Central memory CD4-positive, alpha-beta T cell (primary cell): ENCODE measurements around the gene ZNF197.
A peak's percentile ranks its signal among the peaks of the same experiment; 100 is the strongest.
"Not testable (repeated sequence)": the region's sequence is repeated elsewhere in the genome, so short reads cannot be mapped to it uniquely, and the experiment has no call there.

Experiments
- DNase-seq: peaks from one replicate; pipeline ENCODE4 v3.0.0; 2022
- total RNA-seq, 3 experiments: gene quantifications; one replicate each; lab custom pipeline; 2026; lab: John Stamatoyannopoulos, UW

Gene ZNF197
- 17.9 to 38.3 (median 19.2) reads per million in 3 experiments for total RNA-seq

DNA sequence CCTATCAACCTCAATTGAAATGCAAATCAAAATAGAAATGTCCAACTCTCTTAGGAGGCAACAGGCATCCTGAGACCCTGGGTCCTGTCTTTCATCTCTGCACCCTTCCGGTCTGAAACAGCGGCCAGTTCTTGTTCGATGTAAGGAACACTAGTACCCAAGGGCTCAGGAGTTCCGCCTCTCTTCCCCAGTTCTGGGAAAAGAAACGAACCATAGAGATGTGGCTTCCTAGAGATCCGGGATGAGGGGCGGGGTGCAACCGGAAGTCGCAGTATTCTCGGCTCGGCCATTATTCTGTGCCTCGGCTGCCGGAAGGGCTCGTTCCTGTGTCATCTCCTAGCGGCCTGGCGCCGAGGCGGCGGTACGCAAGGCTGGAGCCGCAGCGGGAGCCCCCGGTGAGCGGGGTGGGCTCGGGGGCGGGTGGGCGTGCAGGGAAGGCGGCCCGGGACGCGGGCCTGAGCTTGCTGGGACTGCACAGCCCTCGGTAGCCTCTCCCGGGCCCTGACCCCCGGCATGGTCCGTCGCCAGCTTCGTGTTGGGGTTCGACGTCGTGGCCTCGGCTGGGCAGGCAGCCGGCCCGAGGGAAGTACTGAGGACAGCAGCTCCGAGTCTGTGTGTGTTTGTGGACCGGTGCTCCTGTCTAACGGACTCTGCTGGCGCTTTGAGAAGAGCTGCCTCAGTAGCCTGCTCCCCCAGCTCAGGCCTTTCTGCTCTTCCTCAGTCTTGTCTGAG is at the start of gene ZNF197:
Gene ZNF197, plus strand, starts transcription at position 288 of the 732 bp plus-strand sequence. CDS start 4,119 bp downstream, outside the sequence.
- DNase-seq: peak; percentile 15

DNA sequence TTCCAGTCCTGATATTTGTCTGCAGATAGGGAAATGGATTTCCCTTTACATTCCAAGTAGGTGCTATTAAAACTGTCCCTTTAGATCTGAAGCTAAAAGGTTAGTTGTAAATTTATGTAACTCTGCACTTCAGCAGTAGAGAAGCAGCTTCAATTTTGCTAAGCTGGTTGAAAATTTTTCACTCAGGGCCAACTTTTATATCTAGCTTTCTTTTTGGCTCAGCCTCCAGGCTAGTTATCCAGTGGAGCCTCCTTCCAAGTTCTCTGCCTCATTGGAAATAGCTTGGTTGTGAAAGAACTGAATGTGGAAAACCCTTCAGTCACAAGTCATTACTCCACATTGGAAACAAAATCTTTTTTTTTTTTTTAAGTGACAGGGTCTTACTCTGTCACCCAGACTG is 48.2 kb upstream of the ZNF197 start:
- DNase-seq: no peak

DNA sequence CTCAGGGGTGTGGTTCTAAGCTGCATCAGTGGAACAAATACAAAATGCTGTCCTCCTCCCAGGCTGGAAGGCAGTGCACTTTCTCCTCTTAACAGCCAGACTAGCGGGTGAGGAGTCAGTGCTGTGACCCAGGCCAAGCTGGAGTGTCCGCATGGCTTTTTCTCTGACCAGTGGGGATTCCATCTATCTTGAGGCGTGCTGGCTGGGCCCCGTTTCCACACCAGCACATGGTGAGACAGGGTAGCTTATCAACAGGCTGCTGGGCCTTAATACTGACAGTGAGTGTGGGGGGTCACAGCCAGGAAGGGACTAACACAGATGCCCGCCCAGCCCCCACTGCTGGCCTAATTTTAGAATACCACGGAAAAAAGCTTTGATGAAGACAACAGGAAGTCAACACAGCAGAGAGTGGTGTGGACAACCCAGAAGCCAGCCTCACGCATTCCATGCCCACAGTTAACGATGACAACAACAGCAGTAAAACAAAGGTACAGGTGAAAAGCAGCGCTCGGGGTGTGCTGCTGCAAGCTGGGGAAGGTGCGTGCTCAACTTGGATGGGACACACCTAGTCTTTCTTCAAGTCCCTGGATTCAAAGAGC is 47.4 kb upstream of the ZNF197 start:
- not testable (repeated sequence) for DNase-seq

DNA sequence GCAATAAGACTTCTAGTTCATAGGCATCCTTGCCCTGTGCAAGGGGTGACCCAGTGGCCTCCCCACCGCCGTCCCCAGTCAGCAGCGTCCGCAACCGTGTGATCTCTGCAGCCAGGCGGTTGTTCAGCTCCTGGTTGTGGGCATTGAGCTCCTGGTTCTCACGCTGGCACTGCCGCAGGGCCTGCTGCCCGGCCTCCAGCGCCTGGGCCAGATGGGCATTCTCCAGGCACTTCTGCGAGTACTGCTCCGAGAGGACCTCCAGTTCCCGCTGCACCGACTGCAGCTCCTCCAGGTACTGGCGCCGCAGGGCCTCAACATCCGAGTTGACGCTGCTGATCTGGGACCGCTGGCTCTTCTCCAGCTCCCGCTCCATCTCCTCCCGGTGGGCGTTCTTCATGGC is 46.5 kb upstream of the ZNF197 start:
- DNase-seq: not testable (repeated sequence)

DNA sequence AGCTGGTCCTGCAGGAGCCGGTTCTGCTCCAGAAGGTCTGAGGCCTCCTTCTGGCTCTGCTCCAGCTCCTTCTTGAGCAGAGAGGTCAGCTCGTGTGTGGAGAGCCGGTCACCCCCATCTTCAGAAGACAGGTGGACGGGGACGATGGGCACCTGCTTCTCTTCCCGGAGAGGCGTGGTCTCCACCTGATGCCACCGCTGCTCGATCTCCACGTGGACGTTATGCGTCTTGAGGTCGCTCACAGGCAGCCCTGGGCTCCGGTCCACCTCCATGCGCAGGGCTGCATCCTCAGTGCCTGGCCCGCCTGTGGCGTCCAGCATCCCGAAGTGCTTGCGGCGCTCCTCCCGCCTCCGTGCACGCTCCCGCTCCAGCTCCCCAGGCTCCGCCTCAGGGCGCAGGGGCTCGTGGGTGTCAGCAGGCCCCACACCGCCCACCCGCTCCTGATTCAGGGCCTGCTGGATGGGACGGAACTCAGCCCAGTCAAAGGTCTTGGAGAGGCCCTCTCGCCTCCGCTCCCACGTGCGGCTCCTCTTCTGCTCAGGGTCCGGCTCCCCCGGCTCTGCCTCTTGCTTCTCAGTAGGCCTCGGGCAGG is 45.8 kb upstream of the ZNF197 start:
- not testable (repeated sequence) for DNase-seq

DNA sequence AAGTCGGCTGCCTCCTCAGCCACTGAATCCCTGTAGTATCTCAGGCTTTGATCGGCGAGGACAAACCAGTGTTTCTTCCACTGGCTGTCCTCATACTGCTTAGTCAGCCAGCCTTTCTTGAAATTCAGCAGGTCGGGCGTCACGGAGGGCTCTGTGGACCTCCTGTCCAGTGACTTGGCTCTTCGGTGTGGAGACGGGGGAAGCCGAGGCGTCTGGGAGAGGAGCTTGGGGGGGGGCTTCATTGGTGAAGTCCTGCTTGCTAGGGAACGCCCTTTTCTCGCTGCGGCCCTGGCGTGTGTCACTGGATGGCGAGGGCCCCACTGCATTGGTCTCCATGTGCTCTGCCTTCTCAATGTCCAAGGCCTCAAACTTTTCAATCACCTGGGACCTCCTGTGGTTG is 45.1 kb upstream of the ZNF197 start:
- DNase-seq: not testable (repeated sequence)

DNA sequence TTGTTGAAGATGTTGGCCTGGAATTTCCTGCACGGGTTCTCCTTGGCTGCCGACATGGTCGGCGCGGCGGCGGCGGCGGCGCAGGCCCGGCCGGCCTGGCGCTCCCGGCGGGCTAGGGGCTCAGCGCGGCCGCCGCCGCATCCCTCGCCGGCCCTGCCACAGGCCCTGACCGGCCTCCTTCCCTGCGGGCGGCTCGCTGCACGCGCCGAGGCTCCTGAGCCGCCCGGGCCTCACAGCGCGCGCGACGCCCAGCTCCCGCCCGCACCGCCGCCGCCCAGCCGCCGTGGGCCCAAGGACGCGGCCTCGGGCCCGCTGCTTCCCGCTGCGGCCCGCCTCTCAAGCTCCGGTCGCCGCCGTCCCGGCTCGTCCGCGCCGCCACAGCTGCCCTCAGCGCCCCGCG is 43.9 kb upstream of the ZNF197 start:
- not testable (repeated sequence) for DNase-seq

DNA sequence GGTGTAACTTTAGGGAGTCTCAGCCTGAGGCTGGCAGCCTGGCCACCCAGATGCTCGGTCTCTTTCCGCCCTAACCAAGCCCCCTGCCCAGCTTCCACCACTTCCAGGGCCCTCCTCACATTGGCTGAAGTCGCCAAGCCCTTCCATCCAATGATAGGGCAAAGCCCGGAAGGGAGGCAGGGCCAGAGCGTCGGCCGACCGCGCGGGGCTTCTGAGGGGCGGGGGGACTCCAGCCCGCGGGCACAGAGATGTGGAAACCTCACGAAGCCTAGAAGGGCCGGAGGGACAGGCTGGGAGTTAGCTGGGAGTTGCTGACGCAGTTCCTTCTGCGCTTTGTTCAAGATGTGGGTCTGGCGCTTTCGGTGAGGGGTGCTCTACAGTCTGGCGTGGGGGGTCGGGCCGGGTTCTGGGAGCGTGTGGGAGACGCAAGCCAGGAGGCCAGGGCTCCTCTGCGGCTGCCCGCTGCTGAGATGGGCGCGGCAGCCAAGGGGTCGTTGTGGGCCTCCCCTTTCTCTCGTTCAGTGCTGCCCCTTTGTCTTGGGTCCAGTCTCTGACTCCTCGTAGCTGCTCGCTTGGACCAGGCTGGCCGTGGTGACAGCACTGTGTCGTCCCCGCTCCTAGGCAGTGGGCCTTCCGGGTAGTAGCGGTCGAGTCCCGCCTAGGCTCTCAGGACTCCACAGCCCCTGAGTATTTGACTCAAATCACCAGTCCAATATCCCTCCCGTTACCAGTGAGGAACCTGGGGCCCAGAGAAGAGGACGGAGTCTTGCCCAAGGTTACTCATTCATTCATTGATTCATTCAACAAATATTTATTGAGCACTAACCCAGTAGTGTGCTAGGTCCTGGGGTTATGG is 40.0 kb upstream of the ZNF197 start, which contains the start of gene ZNF660:
Gene ZNF660, plus strand, starts transcription at position 319 of the 856 bp plus-strand sequence. CDS start 9,230 bp downstream, outside the sequence.
- DNase-seq: no peak

DNA sequence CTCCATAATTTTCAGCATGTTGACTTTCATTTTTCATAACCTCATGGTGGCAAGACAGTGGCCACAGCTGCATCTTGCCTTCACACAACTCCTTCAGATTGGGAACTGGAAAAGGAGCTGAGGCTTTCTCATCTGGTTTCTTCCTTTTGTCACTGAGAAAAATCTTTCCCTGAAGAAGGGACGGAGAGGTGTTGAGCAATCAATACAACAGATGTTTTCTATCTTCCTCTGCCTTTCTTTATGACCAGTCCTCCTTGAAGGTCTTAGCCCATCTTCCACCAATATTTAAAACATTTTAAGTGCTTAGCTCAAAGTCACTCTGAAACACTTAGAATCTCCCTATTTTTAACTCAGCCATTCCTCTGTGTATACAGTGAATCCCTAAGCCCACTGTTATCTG is 28.2 kb upstream of the ZNF197 start:
- no peak for DNase-seq

DNA sequence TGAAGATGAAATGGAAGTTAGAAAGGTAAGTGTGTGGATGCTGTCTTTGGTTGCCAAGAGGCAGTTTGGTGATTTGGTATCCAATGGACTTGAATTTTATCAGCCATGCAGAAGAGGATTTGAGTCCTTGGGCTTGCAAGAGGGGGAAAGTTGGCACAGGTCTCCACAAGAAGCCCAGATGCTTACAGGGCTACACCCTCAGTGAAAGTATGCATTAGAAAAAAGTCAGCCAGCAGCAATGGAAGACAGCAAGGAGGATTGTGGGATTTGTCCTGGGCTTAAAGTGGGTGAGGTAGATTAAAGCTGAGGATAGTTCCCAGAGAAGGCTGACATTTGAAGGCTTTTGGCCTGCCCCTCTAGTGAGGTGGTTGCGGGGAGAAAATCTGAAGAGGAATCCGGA is 23.1 kb upstream of the ZNF197 start:
- DNase-seq: no peak

DNA sequence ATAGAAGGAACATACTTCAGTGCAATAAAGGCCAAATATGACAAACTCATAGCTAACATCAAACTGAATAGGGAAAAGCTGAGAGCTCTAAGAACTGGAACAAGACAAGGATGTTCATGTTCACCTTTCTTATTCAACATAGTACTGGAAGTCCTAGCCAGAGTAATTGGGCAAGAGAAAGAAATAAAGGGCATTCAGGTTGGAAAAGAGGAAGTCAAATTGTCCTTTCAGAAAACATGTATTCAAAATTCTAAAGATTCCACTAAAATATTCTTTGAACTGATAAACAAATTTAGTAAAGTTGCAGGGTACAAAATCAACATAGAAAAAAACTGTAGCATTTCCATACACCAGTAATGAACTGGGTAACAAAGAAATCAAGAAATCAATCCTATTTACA is 12.2 kb upstream of the ZNF197 start:
- no peak for DNase-seq

DNA sequence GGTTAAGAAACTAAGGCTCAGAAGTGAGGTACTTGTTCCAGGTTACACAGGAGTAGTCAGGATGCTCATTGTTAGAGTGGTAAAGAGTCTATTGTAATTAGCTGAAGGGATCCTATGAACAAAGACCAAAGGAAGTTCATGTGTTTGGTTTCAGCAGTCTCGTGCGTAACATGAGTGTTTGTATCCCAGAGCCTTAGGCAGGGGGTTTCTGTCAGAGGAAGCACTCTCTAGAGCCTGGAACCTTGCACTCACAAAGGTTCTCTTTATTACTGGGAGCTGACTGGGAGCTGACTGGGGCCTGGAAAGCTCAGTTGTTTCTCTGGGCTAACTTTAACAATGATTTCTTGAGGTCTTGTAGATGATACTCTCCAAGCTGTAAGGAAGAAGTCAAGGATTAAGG is 3.9 kb downstream of the ZNF197 start:
- no peak for DNase-seq

DNA sequence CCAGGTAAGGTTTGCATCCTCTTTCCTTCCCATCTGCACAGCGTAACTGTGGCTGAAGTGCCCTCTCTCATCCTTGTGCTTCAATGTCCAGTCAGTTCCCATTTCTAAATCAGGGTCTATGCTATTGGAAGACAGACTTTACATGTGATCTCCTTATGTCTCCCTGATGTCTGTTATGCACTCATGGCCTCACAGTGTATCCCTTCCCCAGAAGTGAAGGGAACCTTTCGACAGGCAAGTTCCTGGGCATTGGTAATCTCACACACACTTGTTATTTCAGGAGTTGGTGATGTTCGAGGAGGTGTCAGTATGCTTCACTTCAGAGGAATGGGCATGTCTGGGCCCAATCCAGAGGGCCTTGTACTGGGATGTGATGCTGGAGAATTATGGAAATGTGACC is 7.4 kb downstream of the ZNF197 start:
- no peak for DNase-seq

DNA sequence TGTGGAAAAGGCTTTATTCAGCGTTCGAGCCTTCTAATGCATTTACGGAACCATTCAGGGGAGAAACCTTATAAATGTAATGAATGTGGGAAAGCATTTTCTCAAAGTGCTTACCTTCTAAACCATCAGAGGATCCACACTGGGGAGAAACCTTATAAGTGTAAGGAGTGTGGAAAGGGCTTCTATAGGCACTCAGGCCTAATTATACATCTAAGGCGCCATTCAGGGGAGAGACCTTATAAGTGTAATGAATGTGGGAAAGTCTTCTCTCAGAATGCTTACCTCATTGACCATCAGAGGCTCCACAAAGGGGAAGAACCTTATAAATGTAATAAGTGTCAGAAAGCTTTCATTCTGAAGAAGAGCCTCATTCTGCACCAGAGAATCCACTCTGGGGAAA is 17.5 kb downstream of the ZNF197 start:
- no peak for DNase-seq

DNA sequence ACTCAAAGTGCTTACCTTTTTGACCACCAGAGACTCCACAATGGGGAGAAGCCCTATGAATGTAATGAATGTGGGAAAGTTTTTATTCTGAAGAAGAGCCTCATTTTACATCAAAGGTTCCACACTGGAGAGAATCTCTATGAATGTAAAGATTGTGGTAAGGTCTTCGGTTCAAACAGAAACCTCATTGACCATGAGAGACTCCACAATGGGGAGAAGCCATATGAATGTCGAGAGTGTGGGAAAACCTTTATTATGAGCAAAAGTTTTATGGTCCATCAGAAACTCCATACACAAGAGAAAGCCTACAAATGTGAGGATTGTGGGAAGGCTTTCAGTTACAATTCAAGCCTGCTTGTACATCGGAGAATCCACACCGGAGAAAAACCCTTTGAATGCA is 18.2 kb downstream of the ZNF197 start:
- DNase-seq: no peak

DNA sequence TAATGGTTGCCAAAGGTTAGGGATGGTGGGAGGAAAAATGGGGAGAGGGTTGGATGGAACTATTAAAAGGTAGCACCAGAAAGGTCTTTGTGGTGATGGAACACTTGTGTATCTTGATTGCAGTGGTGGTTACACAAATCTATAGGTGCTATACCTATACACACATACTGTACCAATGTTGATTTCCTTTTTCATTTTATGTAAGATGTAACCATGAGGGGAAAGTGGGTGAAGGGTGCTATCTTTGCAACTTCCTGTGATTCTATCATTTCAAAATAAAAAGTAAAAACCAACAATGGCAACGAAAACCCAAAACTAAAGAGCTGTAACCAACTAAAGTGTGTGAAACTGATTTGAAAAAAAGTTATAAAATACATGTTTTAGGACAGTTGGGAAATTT is 22.9 kb downstream of the ZNF197 start:
- DNase-seq: no peak

DNA sequence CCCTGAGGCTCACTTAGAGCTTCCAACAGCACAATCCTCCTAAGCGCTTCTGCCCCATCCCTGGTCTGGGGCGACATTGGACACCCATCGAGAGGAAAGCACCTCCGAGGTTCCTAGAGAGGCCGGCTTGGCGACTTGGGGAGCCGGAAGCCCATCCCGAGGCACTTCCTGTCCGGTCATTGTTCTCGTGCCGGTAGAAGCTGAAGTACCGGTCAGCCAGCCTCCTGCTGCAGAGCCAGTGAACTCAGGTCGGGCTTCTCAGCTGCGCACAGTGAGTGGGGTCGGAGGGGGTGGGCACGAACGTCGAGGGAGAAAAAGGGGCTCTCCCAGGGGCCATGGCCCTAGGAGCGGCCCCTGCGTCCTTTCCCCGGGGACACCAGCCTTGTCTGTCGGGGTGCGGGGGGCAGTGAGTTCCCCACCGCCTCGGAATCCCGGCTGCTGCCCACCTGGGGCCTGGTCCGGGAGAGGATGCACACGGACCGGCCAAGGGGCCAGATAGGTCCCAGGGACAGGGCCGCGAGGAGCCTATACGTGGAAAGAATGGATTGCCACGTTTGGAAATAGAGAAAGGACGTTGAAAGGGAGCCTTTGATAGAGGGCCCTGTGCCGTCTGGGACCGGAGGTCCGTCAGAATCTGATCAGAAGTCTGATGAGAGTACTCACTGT is 23.9 kb downstream of the ZNF197 start, which contains the start of gene ZNF35:
Gene ZNF35, plus strand, starts transcription at position 169 of the 666 bp plus-strand sequence. CDS start 2,336 bp downstream, outside the sequence.
- DNase-seq: no peak

DNA sequence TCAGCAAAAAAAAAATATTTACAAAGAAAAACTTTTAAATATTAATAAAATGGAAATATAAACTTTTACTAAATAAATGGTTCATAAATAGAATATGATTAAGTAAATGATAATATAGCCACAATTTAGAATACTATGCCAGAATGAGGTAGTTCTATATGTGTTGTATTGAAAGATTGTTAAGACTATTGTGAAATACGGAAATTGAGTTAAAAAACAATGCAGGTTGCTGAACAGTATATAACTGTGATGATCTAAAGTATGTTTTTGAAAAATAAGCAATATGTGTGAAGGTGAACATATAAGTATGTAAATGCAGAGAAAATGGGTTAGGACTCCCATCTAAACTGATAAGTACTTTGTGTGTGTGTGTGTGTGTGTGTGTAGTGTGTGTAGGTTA is 24.9 kb downstream of the ZNF197 start:
- no peak for DNase-seq

DNA sequence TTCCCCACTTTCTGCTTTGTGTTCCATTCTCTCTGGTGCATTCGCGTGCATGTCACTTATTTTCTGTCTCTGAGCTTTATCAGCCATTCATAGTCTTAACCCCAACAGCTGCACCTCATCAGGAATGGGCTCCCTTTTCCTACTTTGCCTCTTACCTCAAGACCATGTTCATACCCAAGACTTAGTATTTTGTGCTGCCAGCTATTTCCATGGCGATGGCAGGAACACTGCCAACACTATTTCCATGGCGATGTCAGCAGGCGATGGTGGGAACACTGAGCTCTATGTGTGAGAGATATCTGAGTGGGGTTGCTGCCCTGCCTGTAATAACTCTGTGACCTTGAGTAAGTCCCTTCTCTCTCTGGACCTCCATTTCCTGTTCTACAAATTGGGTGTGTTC is 29.2 kb downstream of the ZNF197 start:
- DNase-seq: no peak

DNA sequence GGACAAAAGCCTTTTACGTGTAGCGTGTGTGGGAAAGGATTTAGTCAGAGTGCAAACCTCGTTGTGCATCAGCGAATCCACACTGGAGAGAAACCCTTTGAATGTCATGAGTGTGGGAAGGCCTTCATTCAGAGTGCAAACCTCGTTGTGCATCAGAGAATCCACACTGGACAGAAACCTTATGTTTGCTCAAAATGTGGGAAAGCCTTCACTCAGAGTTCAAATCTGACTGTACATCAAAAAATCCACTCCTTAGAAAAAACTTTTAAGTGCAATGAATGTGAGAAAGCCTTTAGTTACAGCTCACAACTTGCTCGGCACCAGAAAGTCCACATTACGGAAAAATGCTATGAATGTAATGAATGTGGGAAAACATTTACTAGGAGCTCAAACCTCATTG is 34.2 kb downstream of the ZNF197 start:
- DNase-seq: no peak

DNA sequence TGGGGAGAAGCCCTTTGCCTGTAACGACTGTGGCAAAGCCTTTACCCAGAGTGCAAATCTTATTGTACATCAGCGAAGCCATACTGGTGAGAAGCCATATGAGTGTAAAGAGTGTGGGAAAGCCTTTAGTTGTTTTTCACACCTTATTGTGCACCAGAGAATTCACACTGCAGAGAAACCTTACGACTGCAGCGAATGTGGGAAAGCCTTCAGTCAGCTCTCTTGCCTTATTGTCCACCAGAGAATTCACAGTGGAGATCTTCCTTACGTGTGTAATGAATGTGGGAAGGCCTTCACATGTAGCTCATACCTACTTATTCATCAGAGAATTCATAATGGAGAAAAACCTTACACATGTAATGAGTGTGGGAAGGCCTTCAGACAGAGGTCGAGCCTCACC is 34.6 kb downstream of the ZNF197 start:
- no peak for DNase-seq

DNA sequence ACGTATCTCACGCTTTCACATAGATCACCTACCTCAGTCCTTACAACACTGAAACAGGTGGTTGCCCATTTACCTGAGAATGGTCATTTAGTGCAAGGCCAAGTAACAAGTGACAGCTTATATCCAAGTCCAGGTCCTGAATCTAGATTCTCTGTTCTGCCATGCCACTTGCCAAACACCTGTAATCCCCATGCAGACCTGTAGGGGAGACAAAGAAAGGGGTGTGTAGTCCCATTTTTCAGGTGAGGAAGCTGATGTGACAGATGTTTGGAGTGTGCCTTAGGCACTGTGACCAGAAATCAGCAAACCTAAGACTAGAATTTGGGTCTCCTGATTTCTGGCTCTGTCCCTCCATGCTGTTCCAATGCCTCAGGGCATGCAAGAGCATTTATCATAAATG is 36.4 kb downstream of the ZNF197 start:
- no peak for DNase-seq
